Activated gamma-delta T cell treated with anti-CD3 and anti-CD28 coated beads, Interleukin-2, amount 50 U/mL, for 16 hours (primary cell): ENCODE measurements around the gene MTMR10.

Experiments used
- DNase-seq: peaks from one replicate; pipeline ENCODE4 v3.0.0-alpha.2; 2020; ENCODE audit warnings: low read depth

The MTMR10 gene

GRCh38 chr15:31013863-31014607, 22.6 kb upstream of the MTMR10 start:
- DNase-seq: no peak

GRCh38 chr15:31012455-31012854, 21.0 kb upstream of the MTMR10 start:
- DNase-seq: no peak

- DNase-seq: no peak
Observed at GRCh38 chr15:31010036-31010435, 18.6 kb upstream of the MTMR10 start.

GRCh38 chr15:31005660-31006059, 14.2 kb upstream of the MTMR10 start:
- no peak for DNase-seq

- no peak for DNase-seq
Observed at GRCh38 chr15:31004220-31004733, 12.8 kb upstream of the MTMR10 start.

GRCh38 chr15:31001702-31002101, 10.3 kb upstream of the MTMR10 start:
- DNase-seq: no peak

GRCh38 chr15:30999729-31000128, 8.3 kb upstream of the MTMR10 start:
- no peak for DNase-seq

GRCh38 chr15:30997270-30997669, 5.8 kb upstream of the MTMR10 start:
- no peak for DNase-seq

GRCh38 chr15:30992249-30992864, 929 bp upstream of the MTMR10 start:
- DNase-seq: no peak

- no peak for DNase-seq
Observed at GRCh38 chr15:30990446-30991254, 778 bp downstream of the MTMR10 start.

- no peak for DNase-seq
Observed at GRCh38 chr15:30990036-30990435, 1.4 kb downstream of the MTMR10 start.

GRCh38 chr15:30985081-30985531, 6.3 kb downstream of the MTMR10 start:
- DNase-seq: no peak

- DNase-seq: no peak
Observed at GRCh38 chr15:30984542-30984941, 6.9 kb downstream of the MTMR10 start.

GRCh38 chr15:30984118-30984517, 7.3 kb downstream of the MTMR10 start:
- no peak for DNase-seq

- DNase-seq: no peak
Observed at GRCh38 chr15:30979457-30979856, 12.0 kb downstream of the MTMR10 start.

- DNase-seq: no peak
Observed at GRCh38 chr15:30978328-30978727, 13.1 kb downstream of the MTMR10 start.

- no peak for DNase-seq
Observed at GRCh38 chr15:30974112-30974511, 17.3 kb downstream of the MTMR10 start.

GRCh38 chr15:30973379-30973778, 18.0 kb downstream of the MTMR10 start:
- DNase-seq: no peak

GRCh38 chr15:30969724-30970123, 21.7 kb downstream of the MTMR10 start:
- no peak for DNase-seq

GRCh38 chr15:30963681-30964080, 27.7 kb downstream of the MTMR10 start:
- no peak for DNase-seq

GRCh38 chr15:30962659-30963058, 28.8 kb downstream of the MTMR10 start:
- no peak for DNase-seq

- DNase-seq: no peak
Observed at GRCh38 chr15:30962079-30962478, 29.3 kb downstream of the MTMR10 start.

- no peak for DNase-seq
Observed at GRCh38 chr15:30958219-30958618, 33.2 kb downstream of the MTMR10 start.
